HuH-7.5 (cell line): ENCODE data around the gene ATP2B2.

Experiments used
- DNase-seq: peaks from one replicate; pipeline ENCODE4 v3.0.0; 2011; ENCODE audit warnings: low spot score

The ATP2B2 gene

GRCh38 chr3:10447527-10448260, 57.7 kb downstream of the ATP2B2 start:
- no peak for DNase-seq

- no peak for DNase-seq
These were observed 58.3 kb downstream of the ATP2B2 start for GRCh38 chr3:10447110-10447509.

DNA sequence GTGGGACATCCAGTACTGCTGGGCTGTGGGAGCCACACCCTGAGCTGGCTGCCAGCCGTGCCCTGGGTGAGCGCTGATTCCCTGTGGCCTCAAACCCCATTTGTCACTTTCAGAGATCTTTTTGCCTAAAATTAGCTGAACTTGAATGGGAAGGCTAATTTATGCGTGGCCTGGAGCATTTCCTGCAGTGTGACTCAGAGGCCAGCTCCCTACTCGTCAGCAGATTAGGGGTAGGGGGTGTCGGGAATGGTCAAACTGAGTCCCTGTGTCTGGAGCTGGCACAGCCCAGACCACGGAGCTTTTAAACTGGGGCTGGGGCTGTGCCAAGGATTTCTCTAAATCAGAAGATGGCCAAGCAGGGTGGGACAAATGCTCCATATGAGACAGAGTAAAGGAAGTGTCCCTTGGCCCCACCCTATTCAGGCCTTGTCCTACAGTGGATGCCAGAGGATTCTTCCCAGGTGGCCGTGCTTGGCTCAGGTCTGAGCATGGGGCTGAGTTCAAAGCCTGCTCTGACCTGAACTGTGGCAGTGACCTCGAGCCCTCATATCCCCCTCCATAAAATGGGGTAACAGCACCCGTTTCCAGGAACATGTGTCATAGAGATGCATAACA, 59.7 kb downstream of the ATP2B2 start:
- no peak for DNase-seq

GRCh38 chr3:10444511-10444910, 60.9 kb downstream of the ATP2B2 start:
- DNase-seq, result no peak

- DNase-seq, result no peak
These were observed 61.3 kb downstream of the ATP2B2 start for GRCh38 chr3:10444110-10444429.

- DNase-seq, result no peak
These were observed 61.9 kb downstream of the ATP2B2 start for GRCh38 chr3:10443272-10444109.

GRCh38 chr3:10442151-10442795, 63.1 kb downstream of the ATP2B2 start:
- no peak for DNase-seq

GRCh38 chr3:10440684-10441083, 64.7 kb downstream of the ATP2B2 start:
- no peak for DNase-seq

DNA sequence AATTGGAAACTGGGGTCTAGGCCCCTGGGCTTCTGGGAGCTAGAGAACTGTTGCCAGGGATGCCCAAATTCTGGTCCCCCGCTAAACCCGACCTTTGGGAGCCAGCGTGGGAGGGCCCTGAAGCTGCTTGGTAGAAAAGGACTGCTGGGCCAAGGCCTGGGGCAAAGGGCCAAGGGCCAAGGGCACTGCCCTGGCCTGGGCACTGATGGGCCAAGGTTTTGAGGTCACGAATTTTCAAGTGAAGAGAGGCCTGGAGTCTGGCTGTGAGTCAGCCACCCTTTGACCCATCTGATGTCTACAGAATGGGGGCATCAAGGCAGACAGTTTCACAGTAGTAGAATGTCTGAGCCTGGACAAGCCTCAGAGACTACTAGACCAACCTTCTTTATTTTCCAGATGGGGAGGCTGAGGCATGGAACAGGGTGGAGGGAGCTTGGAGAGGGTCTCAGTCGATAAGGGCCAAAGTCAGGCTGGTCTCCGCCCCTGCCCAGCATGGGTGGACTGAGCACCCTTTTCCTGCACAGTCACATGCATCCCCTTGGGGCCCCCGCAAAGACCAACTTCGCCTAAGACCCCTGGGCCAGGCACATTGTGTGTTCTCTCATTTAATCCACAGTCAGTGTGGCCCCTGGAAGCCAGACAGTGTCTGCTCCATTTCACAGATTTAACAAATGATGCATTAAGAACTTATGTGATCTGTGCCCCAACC, 66.3 kb downstream of the ATP2B2 start:
- DNase-seq, result no peak

DNA sequence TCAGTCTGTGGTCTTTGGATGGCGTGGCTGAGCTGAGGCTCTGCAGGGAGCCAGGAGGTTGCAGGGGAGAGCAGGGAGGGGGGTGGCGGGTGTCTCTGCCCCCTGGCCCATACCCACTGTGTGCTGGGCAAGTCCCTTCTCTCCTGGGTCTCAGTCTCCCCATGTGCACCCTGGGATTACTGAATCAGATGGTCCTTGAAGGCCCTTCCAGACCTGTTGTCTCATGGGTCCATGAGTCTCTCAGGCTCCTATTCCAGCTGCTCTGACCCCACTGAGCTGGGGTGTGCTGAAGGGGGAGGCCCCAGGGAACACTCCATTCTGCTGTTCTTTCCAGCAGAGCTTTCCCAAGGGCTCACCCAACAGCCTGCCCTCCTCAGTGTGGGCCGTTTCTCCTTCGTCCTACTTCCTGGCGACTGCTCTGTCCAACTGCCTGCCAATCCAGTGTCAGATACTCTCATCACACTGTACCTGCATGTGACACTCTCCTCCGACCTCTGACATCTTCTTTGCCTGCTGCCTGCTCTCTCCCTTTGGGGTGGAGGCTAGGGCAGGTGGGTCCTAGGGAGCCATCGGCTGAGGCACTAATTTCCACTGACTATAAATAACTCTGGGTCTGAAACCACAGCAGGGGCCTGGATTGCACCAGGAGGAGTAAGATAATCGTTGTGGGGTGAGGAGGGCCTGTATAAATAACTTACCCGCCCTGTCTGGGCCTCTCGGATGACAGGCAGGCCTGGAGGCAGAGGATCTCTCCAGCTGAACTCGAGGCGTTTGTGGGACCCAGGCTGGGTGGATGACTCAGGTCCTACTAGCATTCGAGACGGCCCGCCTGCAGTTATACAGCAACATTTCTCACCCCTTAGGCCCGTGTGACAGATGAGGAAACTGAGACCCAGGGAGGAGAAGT, 67.1 kb downstream of the ATP2B2 start:
- DNase-seq, result no peak

- DNase-seq, result no peak
These were observed 68.0 kb downstream of the ATP2B2 start for GRCh38 chr3:10437272-10437994.

DNA sequence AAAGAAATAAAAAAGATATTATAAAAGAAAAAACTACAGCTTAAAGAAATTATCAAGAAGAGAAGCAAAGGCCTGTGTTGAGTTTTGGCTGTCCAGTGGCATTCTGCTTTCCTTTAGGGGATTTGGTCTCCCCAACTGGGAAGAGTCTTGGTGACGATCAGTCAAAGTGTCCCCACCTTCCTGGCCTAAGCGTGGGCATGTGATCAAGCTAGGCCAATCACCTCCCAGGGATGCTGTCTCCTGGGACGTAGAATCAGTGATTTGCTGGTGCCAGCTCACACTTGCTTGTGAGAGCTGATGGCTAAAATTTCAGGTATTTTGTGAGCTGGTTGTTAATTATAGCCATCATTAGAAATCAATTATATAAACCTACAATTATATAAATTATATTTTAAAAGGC, 69.5 kb downstream of the ATP2B2 start:
- no peak for DNase-seq

DNA sequence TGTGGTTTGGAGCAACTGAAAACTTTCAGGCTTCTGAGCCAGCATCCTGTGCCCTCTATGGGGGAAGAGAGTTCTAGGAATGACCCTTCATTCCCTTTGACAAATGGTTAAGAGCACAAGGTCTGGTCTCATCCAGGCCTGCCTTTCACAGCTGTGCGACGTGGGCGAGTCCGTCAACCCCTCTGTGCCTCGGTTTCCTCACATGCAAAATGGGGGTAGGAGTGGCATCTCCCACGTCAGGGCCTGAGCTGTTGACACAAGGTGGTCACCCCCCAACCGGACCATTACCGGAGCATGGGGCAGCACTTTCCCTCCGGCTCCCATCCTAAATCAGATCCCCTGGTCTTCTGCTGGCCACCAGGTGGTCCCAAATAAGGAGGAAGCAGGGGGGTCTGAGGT, 70.4 kb downstream of the ATP2B2 start:
- no peak for DNase-seq

GRCh38 chr3:10434144-10434937, 71.0 kb downstream of the ATP2B2 start:
- DNase-seq, result no peak

- no peak for DNase-seq
These were observed 72.5 kb downstream of the ATP2B2 start for GRCh38 chr3:10432931-10433330.

GRCh38 chr3:10432156-10432845, 73.1 kb downstream of the ATP2B2 start:
- DNase-seq, result no peak

- no peak for DNase-seq
These were observed 74.6 kb downstream of the ATP2B2 start for GRCh38 chr3:10430805-10431204.

- no peak for DNase-seq
These were observed 76.8 kb downstream of the ATP2B2 start for GRCh38 chr3:10428406-10429091.
